ENCODE data around the gene FER. TPM values are rescaled to one million over a fixed set of nuclear protein-coding genes. Genes with fewer than 3 reads are reported as not detected.

Gene FER
- total and polyA plus RNA-seq, 10 of the 15 experiments (the other 5 are each of a cell fraction or from before 2014, with no cell fraction given), result 4.4 to 19.1 (median 9.6) TPM

- TF ChIP-seq MLLT1 (IDR thresholded peaks at IDR 0.05), result no peak
- no peak for TF ChIP-seq SRF (IDR thresholded peaks at IDR 0.05; ENCODE audit: low read depth in 2 of 2, low read length in 2 of 2)
- no peak for TF ChIP-seq RAD21 (IDR thresholded peaks at IDR 0.05; ENCODE audit: insufficient read depth, low read depth, low read length)
- no peak for TF ChIP-seq STAT1 (conservative IDR thresholded peaks at IDR 0.05)
- TF ChIP-seq HDAC6 (IDR thresholded peaks at IDR 0.05; ENCODE audit: unreplicated experiment), result no peak
- no peak for TF ChIP-seq RBBP5 (conservative IDR thresholded peaks at IDR 0.05)
- no peak for TF ChIP-seq BMI1 (IDR thresholded peaks at IDR 0.05; ENCODE audit: borderline replicate concordance)
- no peak for TF ChIP-seq NFYB (IDR thresholded peaks at IDR 0.05; ENCODE audit: insufficient read depth, low read depth, low read length)
These were observed 315.0 kb downstream of the FER start (continued) for GRCh38 chr5:109062664-109063063.

- WGBS (ENCODE audit: insufficient coverage, insufficient replicate concordance, low lambda C conversion rate, missing lambda C conversion rate), result 96% methylated on average over 1 of the region's 1 CpG
- H3K27me3 ChIP-seq (replicated peaks in 1 of 2; ENCODE audit: control insufficient read depth in 2 of 2, insufficient read depth in 2 of 2, low read length in 1 of 2), result no peaks in the 10 kb centered on the region
- CTCF ChIA-PET, result interaction anchor here (1.5 kb wide), 1 partner anchor 14 kb away, joined by 3 read pairs; no protein-coding TSS in a partner anchor
- ATAC-seq (no peak), FAIRE-seq (no peak), DNase-seq (ENCODE audit: low read depth, low spot score) (no peak)
- RAD21 ChIA-PET (ENCODE audit: unreplicated experiment), result no interaction called here
- TF ChIP-seq MYC (IDR thresholded peaks at IDR 0.05; ENCODE audit: insufficient read depth, insufficient read length, insufficient replicate concordance, low read length, severe bottlenecking), result no peak
- no peaks in the 10 kb centered on the region for H3K9me3 ChIP-seq (replicated peaks; ENCODE audit: control insufficient read depth, insufficient read depth, low read length)
- H2AFZ ChIP-seq (ENCODE audit: control insufficient read depth, low read depth, low read length), result no peak overlapping the region
- no TSS peak for BruUV-seq (replicated peaks)
- intact Hi-C loops (cut with micrococcal nuclease; ENCODE audit: unreplicated experiment), result no loop called here
- in situ Hi-C loops (cut with MboI), result no loop called here
- H4K20me1 ChIP-seq (ENCODE audit: control insufficient read depth, insufficient read depth), result no peaks in the 10 kb centered on the region
- no peaks in the 10 kb centered on the region for H3K79me2 ChIP-seq (ENCODE audit: control insufficient read depth, insufficient read depth, low read length)
- POLR2A ChIA-PET, result no interaction called here
- H3K36me3 ChIP-seq (ENCODE audit: control insufficient read depth in 2 of 2, insufficient read depth in 2 of 2, low read length in 1 of 2), result no peaks in the 10 kb centered on the region
- no peak overlapping the region for H3K27ac ChIP-seq (ENCODE audit: control insufficient read depth, insufficient read depth)
- no peak overlapping the region for H3K4me2 ChIP-seq (ENCODE audit: control insufficient read depth, insufficient read depth)
- no peaks in the 10 kb centered on the region for H3K4me1 ChIP-seq (ENCODE audit: control insufficient read depth, insufficient read depth, low read length)
- no peak overlapping the region for H3K9ac ChIP-seq (ENCODE audit: control insufficient read depth, insufficient read depth, low read length)
- no peak overlapping the region for H3K4me3 ChIP-seq
- SMC1A ChIA-PET (ENCODE audit: uncharacterized antibody, unreplicated experiment), result interaction anchor here (1.4 kb wide), 1 partner anchor 10 kb away, joined by 4 read pairs; no protein-coding TSS in a partner anchor
These were observed 315.5 kb downstream of the FER start for GRCh38 chr5:109063223-109063622.
